ENCODE data around the gene MEIS2.

GRCh38 chr15:37143351-37143750 lies 43.0 kb upstream of the MEIS2 start:
- TF ChIP-seq CTCF (IDR thresholded peaks at IDR 0.05) (no peak), POLR2A (IDR thresholded peaks at IDR 0.05) (no peak)

All from vagina (tissue), 2 donors.